Skin of body (tissue), 2 donors: ENCODE measurements around the gene TRIM67. TPM values are rescaled to one million over a fixed set of nuclear protein-coding genes. Genes with fewer than 3 reads are reported as not detected.
"Not testable (repeated sequence)": the region's sequence is repeated elsewhere in the genome, so short reads cannot be mapped to it uniquely, and the experiment has no call there.

Source experiments
- DNase-seq: peaks from one replicate; lab custom pipeline; 2025; lab: John Stamatoyannopoulos, UW
- total RNA-seq: library from RNA; depleted of rRNA; stranded (reverse); fragments of >200 nt; gene quantifications from one replicate; pipeline ENCODE4 v1.2.3, GENCODE V29; 2014

The TRIM67 gene
- total RNA-seq, 1 donor from 2014 or later = 0.10 TPM

DNA sequence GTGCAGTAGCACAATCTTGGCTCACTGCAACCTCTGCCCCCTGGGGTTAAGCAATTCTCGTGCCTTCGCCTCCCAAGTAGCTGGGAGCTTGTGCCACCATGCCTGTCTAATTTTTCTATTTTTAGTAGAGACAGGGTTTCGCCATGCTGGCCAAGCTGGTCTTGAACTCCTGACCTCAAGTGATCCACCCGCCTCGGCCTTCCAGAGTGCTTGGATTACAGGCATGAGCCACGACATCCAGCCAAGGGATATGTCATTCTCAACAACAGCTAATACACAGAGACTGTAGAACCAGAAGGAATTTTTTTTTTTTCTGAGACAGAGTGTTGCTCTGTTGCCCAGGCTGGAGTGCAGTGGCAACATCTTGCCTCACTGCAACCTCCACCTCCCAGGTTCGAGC lies 3.7 kb upstream of the TRIM67 start:
- not testable (repeated sequence) for DNase-seq

DNA sequence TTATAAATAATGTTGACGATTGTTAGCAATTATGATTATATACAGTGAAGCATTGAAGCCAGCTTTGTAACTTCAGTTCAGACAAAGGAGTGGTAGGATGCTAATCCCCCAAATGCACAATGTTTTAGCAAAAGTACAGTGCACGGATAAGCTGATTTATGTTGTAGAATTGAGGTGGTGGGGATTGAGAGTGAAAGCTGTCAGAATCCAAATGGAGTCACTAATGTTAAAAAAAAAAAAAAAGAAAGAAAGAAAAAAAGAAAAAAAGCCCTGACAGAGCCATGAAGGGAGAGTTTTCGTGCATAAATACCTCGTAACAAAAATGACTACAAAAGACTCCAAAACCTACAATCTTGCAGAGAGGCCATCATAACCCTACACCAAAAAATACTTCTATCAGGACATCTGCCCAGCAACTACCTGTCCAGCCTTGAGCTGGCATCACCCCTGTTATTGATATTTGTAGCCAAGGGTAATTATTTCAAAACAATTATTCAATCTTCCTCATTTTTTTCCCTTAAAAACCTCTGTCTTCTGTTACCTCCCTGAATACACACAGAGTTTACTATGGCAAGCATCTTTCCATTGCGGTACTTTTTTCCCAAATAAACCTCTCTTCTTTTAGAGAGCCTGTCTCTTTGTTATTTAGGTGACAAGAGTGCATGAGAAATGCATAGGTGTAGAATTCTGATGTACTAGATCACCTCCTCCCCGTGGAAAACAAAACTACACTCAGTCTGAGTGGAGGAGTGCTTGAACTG lies 2.5 kb upstream of the TRIM67 start:
- DNase-seq = no peak

DNA sequence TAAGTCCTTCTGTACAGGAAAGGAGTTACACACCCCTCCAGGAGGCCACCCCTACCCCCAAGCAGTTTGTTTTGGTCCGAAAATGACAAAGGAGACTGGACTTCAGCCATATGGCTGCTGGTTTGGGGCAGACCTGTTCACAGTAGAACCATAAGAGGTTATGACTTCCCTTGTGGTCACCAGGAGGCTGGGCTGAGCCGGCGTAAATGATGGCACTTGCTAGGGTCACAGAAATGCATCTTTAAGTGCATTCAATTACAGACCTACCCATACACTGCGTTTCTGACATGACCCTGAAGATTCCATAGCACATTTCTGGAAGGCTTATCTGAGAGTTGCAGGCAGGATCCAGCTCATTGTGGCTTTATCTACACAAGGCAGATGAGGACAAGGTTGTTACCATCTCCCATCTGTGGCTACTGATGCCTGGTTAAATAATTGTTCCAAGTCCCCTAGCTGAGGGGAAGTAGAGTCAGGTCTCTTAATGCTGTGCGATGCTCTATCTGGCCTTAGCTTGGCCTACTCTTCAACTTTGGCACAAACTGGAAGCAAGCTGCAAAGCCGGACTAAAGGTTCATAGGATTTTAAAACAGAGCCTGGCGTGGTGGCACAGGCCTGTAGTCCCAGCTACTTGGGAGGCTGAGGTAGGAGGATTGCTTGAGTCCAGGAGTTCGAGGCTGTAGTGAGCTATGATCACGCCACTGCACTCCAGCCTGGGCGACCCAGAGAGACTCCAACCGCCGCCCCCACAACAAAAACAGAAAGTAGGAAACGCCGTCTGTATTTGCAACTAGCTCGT lies 1.7 kb upstream of the TRIM67 start:
- no peak for DNase-seq

DNA sequence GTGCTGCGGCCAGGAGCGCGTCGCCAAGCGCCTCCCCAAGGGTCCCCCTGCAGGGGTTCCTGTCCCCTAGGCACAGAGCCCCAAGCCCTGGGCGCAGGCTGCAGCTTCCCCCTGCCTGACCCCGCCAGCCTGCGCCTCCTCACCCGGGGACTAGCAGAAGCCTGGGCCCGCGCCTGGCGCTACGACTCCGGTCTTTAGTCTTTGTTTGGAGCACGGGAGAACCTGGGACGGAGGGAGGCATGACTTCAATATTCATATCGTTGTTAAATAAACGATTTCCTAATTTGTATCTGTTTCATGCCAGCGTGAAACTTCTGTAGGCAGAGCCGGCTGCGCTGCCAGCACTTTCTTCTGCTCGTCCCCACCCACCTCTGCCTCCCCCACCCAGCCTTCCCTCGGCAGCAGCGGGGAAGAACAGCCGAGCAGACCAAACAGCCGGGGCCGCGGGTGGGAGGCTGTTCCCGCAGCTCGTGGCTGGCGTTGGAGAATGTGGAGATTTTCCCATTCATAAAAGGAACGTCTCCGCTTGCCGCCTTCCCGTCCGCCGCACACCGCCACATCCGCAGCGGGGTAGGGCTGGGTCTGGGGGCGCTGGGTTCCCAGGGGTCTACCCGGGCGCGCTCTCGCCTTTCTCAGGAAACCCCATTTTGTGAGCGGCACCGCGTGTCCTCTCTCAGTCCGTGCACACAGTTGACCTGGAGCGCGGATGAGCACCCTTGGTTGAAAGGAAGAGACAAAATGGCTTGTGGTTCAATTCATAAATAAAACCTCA lies 777 bp upstream of the TRIM67 start:
- DNase-seq = no peak

DNA sequence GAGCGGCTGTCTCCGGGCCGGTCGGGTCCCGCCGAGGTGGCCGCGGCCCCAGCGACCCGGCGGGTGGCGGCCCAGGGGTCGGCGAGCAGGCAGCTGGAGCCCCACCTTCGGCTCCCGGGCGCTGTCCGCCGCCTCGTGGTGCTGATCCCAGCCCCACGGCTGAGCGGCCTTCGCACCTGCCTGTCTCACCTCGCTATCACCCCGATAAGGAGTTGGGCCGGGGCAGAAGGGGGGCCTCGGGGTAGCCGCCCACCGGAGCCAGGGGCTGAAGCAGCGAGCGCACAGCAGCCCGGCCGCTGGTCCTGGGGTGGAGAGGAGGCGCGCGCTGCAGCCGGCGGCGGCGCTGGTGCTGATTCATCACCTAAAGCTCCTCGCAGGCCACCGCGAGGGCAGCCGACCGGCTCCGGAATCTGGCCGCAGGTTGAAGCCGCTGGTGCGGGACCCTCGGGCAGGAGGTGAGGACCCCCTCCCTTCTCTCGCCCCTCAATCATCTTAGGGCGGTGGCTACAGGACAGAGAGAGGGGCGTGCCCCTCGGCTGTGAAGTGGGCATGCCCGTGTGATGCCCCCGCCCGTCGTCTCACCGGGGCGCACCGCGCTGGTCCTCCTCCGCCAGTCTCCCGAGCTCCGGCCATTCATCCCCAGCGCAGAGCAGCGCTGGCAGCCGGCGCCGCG lies 575 bp downstream of the TRIM67 start:
- DNase-seq = no peak

DNA sequence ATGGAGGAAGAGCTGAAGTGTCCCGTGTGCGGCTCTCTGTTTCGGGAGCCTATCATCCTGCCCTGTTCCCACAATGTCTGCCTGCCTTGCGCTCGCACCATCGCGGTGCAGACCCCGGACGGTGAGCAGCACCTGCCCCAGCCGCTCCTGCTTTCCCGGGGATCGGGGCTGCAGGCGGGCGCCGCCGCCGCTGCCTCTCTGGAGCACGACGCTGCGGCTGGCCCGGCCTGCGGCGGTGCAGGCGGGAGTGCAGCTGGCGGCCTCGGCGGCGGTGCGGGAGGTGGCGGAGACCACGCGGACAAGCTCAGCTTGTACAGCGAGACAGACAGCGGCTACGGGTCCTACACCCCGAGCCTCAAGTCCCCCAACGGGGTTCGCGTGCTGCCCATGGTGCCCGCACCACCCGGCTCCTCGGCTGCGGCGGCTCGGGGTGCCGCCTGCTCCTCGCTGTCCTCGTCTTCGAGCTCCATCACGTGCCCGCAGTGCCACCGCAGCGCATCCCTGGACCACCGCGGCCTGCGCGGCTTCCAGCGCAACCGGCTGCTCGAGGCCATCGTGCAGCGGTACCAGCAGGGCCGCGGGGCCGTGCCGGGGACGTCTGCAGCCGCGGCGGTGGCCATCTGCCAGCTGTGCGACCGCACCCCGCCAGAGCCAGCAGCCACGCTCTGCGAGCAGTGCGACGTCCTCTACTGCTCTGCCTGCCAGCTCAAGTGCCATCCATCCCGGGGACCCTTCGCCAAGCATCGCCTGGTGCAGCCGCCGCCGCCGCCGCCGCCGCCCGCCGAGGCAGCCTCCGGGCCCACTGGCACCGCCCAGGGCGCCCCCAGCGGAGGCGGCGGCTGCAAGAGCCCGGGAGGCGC lies 1.3 kb downstream of the TRIM67 start:
- DNase-seq = no peak

DNA sequence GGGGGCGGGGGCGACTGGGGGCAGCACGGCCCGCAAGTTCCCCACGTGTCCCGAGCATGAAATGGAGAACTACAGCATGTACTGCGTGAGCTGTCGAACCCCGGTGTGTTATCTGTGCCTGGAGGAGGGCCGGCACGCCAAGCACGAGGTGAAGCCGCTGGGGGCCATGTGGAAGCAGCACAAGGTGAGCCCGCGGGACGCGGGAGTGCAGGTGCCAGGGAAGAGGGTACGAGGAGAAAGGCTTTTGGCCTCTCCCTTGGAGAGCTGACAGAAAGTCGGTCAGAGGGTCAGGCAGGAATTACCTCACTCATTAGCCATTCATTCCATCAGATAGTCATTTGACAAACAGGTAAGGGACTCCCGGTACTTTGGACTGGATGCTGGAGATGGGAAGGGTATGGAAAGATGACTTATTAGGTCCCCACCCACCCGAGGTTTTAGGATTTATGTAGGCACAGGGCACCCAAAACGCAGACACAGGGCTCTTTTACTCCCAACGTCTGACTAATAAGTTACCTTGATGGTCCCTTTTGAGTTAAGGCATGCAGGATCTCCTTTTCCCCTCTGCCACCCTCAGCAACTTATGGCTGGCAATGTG lies 2.1 kb downstream of the TRIM67 start:
- DNase-seq = no peak

DNA sequence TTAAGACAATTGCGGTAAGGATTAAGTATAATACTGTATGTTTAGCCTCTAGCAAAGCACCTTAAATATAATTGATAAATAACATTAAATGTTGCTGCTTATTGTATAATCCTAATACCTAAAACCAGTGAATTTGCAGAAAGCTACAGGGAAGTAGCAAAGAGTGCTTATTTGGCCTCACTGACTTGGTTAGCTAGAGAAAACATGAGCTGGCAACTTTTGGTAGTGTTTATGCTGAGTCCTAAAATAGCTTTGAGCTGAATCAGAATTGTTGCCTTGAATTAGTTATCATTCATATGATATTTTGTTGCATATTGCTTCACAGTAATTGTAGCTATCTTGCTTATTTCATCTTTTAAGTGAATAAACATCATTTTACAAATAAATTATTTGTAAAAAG lies 3.5 kb downstream of the TRIM67 start:
- DNase-seq = no peak

DNA sequence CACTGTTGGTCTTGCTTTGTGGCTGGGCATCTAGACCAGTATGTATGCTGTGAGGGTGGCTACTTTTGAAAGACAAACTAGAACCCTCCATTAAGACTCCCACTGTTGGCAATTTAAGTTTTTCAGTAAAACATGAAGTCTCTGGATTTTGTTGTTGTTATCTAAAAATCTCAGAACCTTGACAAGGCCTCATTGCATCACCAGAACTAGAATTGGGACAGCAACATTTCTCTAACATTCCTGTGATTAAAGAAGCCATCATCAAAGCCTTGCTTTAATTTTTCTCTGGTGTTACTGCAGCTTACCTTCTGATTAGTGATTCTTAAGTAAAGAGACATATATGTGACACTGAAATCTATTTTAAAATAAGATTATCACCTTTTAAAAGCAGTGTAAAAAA lies 4.5 kb downstream of the TRIM67 start:
- DNase-seq = no peak

DNA sequence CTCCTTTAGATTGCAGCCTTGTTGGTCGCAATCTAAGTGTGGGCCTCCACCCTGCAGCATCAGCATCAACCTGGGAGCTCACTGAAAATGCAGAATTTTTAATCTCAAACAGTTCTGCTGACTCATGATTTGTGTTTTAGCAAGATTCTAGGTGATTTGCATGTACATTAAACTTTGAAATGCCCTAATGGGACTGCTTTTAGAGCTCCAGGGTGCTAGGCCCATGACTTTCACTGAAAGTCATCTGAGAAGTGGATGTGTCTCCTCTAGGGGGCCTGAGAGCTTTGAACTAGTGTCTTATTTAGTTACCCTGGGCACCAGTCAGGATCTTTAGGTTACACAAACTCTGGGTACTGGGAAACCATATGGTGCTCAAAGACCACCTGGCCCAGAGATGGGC lies 9.0 kb downstream of the TRIM67 start:
- no peak for DNase-seq

DNA sequence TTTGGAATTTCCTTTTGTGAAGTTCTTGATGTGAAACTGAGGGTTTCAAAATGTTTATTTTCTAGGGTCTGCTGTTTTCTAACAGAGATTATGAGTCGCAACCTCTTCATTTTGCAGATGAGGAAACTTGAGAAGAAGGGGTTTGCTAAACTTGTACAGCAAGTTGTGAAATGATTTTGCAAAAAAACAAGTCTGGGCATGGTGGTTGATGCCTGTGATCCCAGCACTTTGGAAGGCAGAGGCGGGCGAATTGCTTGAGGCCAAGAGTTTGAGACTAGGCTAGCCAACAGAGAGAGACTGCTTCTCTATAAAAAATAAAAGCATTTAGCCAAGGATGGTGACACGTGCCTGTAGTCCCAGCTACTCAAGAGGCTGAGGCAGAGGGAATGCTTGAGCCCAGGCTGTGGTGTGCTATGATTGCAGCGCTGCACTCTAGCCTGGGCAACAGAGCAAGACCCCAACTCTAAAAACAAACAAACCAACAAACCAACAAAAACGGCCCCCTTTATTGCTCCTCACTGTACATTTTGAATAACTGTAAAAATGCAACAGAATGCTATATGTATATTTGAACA lies 9.9 kb downstream of the TRIM67 start:
- DNase-seq = no peak

DNA sequence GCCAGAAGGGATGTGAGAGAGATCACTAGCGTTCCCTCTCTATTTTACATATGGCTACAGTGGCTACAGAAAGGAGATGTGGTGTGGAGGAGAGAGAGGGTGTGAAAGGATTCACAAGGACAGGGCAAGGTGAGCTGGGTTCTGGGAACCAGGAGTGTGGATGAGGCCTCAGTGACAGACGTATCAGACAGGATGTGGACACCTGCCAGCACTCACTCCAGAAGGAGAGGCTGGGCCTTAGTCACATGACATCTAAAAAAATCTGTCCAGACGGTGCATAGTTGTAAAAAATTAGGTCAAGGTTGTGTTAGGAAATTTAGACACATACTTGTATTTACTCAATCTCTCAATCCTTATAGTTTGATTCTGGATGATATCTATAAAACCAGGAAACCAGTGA lies 10.6 kb downstream of the TRIM67 start:
- no peak for DNase-seq

DNA sequence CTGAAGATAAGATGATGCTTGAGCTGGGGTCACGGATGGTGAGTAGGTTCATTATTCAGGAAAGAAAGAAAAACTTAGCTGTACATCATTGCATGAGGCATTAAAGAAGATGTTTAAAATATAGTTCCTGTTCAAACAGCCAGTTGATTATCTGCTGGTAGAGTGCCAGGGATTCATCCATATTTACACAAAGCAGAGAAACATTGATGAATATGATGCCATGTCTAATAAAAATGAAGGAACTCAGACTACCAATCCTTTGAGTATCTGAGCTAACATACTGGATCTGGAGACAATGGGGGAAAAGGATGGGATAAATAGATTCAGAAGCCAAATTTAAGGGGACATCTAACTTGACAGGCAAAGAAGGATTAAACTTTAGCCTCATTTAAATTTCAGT lies 14.6 kb downstream of the TRIM67 start:
- no peak for DNase-seq

DNA sequence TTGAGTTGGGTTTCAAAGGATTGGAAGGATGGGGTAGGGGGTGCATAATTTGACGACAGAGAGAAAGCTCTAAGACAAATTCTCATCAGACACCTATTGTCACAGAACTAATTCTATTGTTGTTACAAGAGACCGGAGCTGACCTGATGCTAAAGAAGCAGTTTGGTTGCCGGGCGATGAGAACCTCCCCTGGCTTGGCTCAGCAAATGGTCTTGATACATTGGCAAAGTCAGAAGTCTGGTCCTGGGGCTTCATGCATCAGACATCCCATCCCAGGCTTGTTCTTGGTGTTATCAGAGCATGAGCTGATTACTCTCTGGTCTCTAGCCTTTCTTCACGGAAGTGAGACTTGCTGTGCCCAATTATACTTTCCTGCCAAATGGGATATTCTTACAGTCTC lies 15.4 kb downstream of the TRIM67 start:
- no peak for DNase-seq

DNA sequence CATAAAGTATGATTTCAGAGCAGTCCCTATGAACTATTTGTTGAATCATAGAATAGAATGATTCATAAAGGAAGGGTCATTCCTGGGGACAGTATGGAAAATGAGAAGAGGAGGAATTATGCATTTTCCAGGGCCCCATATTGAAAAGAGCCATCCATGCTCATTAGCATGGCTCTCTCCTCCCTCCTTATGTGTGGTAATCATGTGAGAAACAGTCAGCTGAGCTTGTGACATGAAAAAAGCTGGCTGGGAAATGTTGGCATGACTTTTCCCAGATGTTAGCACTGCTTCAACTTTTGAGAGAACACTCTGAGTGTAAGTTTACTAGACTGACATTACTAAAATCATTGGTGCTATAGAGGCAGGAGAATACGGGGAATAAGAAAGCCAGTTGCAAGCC lies 16.1 kb downstream of the TRIM67 start:
- DNase-seq = peak; percentile 44

DNA sequence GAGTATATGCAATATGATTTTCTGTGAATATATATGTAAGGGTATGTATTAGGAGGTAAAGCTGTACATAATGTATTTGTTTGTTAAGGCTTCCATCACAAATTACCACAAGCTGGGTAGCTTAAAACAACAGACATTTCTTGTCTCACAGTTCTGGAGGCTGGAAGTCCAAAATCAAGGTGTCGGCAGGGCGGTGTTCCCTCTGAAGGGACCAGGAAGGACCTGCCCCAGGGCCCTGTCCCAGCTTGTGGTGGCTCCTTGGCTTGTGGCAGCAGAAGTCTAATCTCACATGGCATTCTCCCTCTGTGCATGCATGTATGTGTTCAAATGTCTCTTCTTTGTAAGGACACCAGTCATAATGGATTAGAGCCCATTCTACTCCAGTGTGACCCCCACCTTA lies 17.1 kb downstream of the TRIM67 start:
- DNase-seq = no peak

DNA sequence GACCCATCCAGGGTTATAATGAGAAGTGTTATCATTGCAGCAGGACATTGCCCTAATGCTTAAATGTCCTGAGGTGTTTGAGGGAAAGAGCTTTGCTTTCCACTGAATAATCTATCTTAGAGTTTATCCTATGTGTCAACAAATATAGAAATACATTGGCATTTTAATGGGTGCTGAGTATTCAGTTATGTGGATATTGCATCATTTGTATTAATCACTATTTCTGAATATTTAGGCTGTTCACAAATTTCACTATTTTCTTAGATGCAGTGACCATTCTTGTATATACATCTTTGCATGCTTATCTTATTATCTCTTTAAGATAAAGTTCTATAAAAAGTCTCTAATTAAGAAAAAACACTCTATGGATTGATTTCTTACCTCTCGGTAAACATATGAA lies 18.2 kb downstream of the TRIM67 start:
- DNase-seq = no peak

DNA sequence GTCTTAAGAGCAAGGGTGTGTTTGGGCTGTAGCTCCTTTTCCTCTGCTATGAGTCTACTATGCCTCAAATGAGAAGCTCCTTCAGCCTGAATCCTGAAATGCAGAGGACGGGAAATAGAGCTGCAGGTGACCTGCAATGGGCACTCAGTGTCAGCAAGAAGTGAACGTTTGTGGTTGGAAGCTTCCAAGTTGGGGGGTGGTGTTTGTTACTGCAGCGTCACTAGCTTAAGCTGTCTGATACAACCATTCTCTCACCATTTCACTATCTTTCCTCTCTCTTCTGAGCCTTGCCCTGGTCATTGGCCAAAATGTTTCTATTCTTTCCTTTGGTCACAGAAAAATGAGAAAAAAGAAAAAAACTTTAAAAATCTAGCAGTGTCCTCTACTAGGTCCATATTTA lies 19.4 kb downstream of the TRIM67 start:
- DNase-seq = no peak

DNA sequence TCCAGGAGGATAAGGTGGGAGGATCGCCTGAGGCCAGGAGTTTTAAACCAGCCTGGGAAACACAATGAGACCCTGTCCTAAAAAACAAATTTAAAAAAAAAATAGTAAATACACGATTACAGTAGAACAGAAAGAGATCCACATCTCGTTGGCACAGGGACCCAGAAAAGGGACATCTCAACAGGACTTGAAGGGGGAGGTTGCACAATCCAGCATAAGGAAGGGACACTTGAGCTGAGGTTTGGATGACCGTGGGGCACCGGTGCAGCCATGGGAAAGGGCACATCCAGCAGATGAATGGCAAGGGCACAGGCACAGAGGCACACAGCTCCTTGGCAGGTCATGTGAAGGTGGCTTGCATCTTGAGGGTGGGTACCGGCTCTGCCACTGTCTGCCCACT lies 20.5 kb downstream of the TRIM67 start:
- no peak for DNase-seq
